ENCODE results near the gene KRT86. TPM values are rescaled to one million over a fixed set of nuclear protein-coding genes. Genes with fewer than 3 reads are reported as not detected.

The KRT86 gene
- total RNA-seq, 1 donor from 2014 or later: not detected

GRCh38 chr12:52260361-52261207 is 13.9 kb upstream of the KRT86 start:
- intact Hi-C loops (cut with micrococcal nuclease): no loop called here
- ATAC-seq (no peak), DNase-seq (no peak)

- DNase-seq: no peak
- no peak for ATAC-seq
These were observed 13.3 kb upstream of the KRT86 start for GRCh38 chr12:52261208-52261484.

GRCh38 chr12:52262286-52262685 is 12.2 kb upstream of the KRT86 start:
- ATAC-seq: no peak
- DNase-seq: no peak
- intact Hi-C loops (cut with micrococcal nuclease): no loop called here

More at GRCh38 chr12:52261208-52261484, 13.3 kb upstream of the KRT86 start:
- intact Hi-C loops (cut with micrococcal nuclease): no loop called here

- ATAC-seq (no peak), DNase-seq (no peak)
- intact Hi-C loops (cut with micrococcal nuclease): no loop called here
These were observed 10.5 kb upstream of the KRT86 start for GRCh38 chr12:52263761-52264434.

- intact Hi-C loops (cut with micrococcal nuclease): no loop called here
- DNase-seq (no peak), ATAC-seq (no peak)
These were observed 10.0 kb upstream of the KRT86 start for GRCh38 chr12:52264435-52264825.

- ATAC-seq (no peak), DNase-seq (no peak)
- intact Hi-C loops (cut with micrococcal nuclease): no loop called here
These were observed 7.9 kb upstream of the KRT86 start for GRCh38 chr12:52266514-52266913.

- no peak for DNase-seq
- intact Hi-C loops (cut with micrococcal nuclease): no loop called here
- ATAC-seq: no peak
These were observed 7.2 kb upstream of the KRT86 start for GRCh38 chr12:52267266-52267665.

GRCh38 chr12:52267699-52268098 is 6.7 kb upstream of the KRT86 start:
- DNase-seq (no peak), ATAC-seq (no peak)
- intact Hi-C loops (cut with micrococcal nuclease): no loop called here

GRCh38 chr12:52268212-52268611 is 6.2 kb upstream of the KRT86 start:
- DNase-seq (no peak), ATAC-seq (no peak)
- intact Hi-C loops (cut with micrococcal nuclease): no loop called here

- intact Hi-C loops (cut with micrococcal nuclease): no loop called here
- ATAC-seq (no peak), DNase-seq (no peak)
These were observed 3.8 kb upstream of the KRT86 start for GRCh38 chr12:52270541-52271070.

- DNase-seq: no peak
- ATAC-seq: no peak
- intact Hi-C loops (cut with micrococcal nuclease): no loop called here
These were observed 3.3 kb upstream of the KRT86 start for GRCh38 chr12:52271158-52271557.

- no peak for DNase-seq
- intact Hi-C loops (cut with micrococcal nuclease): loop anchor here (5.0 kb wide), 1 partner anchor 118 kb away; no protein-coding TSS in a partner anchor
- ATAC-seq: no peak
These were observed 1.2 kb downstream of the KRT86 start for GRCh38 chr12:52275686-52276085.

GRCh38 chr12:52277486-52278245 is 3.2 kb downstream of the KRT86 start:
- DNase-seq (no peak), ATAC-seq (no peak)
- intact Hi-C loops (cut with micrococcal nuclease): loop anchor here (5.0 kb wide), 1 partner anchor 120 kb away; no protein-coding TSS in a partner anchor

- ATAC-seq: peak; percentile 95
- peak; percentile 88 for DNase-seq
- intact Hi-C loops (cut with micrococcal nuclease): loop anchor here (5.0 kb wide), 1 partner anchor 121 kb away; no protein-coding TSS in a partner anchor
These were observed 4.4 kb downstream of the KRT86 start for GRCh38 chr12:52278575-52279421.

GRCh38 chr12:52279422-52280318 is 5.2 kb downstream of the KRT86 start:
- ATAC-seq: no peak
- DNase-seq: no peak
- intact Hi-C loops (cut with micrococcal nuclease): loop anchor here (5.0 kb wide), 1 partner anchor 122 kb away; no protein-coding TSS in a partner anchor

- intact Hi-C loops (cut with micrococcal nuclease): no loop called here
- ATAC-seq (peak; percentile 54), DNase-seq (no peak)
These were observed 5.9 kb downstream of the KRT86 start for GRCh38 chr12:52280319-52280795.

GRCh38 chr12:52280796-52281560 is 6.5 kb downstream of the KRT86 start:
- ATAC-seq (peak; percentile 55), DNase-seq (peak; percentile 46)
- intact Hi-C loops (cut with micrococcal nuclease): no loop called here

Measured in left ventricle myocardium superior (tissue), 1 donor.